HG02970 (cell line): Measurements from ENCODE around the gene PTGS1.
"Not testable (repeated sequence)": the region's sequence is repeated elsewhere in the genome, so short reads cannot be mapped to it uniquely, and the experiment has no call there.

Experiments
- ATAC-seq: cut with Tn5 transposase; IDR thresholded peaks from one replicate; pipeline ENCODE4 v1.9.1; 2021; ENCODE audit warnings: mild to moderate bottlenecking, moderate library complexity, moderate number of reproducible peaks; ENCODE audit not compliant: unreplicated experiment, low FRiP score

Gene PTGS1

GRCh38 chr9:122393284-122393983 is 22.6 kb downstream of the PTGS1 start:
- no peak for ATAC-seq

- no peak for ATAC-seq
Measured at GRCh38 chr9:122394265-122395125, 23.7 kb downstream of the PTGS1 start.

GRCh38 chr9:122396614-122397148 is 25.9 kb downstream of the PTGS1 start:
- ATAC-seq = no peak

GRCh38 chr9:122397749-122398148 is 26.9 kb downstream of the PTGS1 start:
- ATAC-seq = no peak

GRCh38 chr9:122398371-122398924 is 27.6 kb downstream of the PTGS1 start:
- no peak for ATAC-seq

- ATAC-seq = no peak
Measured at GRCh38 chr9:122401896-122402295, 31.1 kb downstream of the PTGS1 start.

- no peak for ATAC-seq
Measured at GRCh38 chr9:122402403-122402871, 31.6 kb downstream of the PTGS1 start.

GRCh38 chr9:122402874-122403273 is 32.0 kb downstream of the PTGS1 start:
- no peak for ATAC-seq

- ATAC-seq = no peak
Measured at GRCh38 chr9:122403381-122404000, 32.7 kb downstream of the PTGS1 start.

- not testable (repeated sequence) for ATAC-seq
Measured at GRCh38 chr9:122405304-122406069, 34.7 kb downstream of the PTGS1 start.

GRCh38 chr9:122406070-122406890 is 35.5 kb downstream of the PTGS1 start:
- ATAC-seq = no peak

- not testable (repeated sequence) for ATAC-seq
Measured at GRCh38 chr9:122414108-122414507, 43.3 kb downstream of the PTGS1 start.

GRCh38 chr9:122418016-122418415 is 47.2 kb downstream of the PTGS1 start:
- ATAC-seq = no peak

- ATAC-seq = no peak
Measured at GRCh38 chr9:122420315-122420714, 49.5 kb downstream of the PTGS1 start.

- ATAC-seq = no peak
Measured at GRCh38 chr9:122425087-122425486, 54.3 kb downstream of the PTGS1 start.

- no peak for ATAC-seq
Measured at GRCh38 chr9:122426723-122427122, 55.9 kb downstream of the PTGS1 start.

GRCh38 chr9:122442568-122442967 is 71.7 kb downstream of the PTGS1 start:
- ATAC-seq = no peak

- no peak for ATAC-seq
Measured at GRCh38 chr9:122444041-122444733, 73.4 kb downstream of the PTGS1 start.
